Fibroblast of skin of left biceps (primary cell): ENCODE measurements around the gene ETS1.

Experiments used
- DNase-seq, 2 experiments: peaks; one replicate each; pipeline ENCODE4 v3.0.0-alpha.2; 2013; ENCODE audit warnings: low read depth in 2 of 2

ETS1 gene

DNA sequence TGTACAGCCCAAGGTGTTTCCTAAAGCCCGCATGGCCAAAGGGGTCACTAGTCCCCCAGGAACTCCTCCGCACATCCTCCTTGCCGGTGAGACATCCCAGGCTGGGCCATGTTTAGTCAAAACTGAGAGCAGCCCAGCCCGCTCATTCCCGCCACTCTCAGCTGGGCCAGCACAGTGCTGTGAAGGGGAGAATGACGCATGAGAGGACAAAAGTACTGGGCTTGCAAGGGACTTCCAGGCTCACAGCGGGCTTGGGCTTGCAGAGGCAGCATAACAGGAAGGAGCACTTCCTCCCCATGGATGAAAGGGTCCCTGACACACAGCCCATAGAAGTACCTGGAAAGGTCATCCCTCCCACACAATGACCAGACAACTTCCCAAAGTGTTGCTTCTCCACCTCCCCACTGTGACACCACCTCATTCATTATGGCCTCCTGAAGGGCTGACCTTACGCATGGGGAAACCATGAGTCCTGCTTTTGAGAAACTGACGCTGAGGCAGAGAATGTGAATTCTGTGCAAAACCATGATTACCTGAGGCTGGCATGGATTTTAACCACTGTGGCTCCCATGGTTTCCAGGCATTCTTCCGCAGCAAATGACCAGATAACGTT lies 19.1 kb downstream of the ETS1 start:
- DNase-seq: no peak

DNA sequence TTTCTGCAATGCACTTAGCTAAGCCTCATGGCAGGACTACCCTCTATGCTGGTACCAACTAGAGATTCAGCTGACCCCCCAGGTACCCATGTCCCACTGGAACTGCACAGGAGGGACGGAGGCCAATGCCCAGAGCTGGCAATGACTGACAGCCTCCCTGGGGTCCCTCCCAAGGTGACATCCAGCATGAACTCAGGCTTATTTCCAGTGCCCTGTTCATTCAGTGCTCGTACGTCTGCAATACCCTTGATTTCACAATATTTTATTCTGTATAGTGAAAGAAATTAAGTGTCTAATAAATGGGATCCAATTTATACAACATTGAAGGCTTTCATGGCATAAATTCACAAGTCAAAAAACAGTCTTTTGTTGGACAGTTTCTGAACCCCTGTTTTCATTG lies 20.2 kb downstream of the ETS1 start:
- no peak for DNase-seq

DNA sequence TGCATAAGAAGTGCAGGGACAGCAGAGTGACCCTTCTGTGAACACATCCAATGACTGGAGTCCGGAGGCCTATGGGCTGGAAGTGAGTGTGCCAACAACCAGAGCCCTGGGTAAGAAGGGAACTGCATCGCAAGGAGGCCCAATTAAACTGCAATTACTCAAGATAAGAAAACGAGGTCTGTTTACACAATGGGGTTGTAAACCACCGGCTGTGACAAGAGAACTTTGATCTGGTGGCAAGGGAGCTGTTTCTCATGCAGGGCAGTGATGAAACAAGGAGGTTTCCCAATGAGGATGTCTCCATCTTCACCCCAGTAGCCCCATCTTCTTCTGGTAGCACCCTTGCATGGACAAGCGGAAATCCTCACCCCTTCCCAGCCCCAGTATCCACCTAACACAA lies 21.5 kb downstream of the ETS1 start:
- no peak for DNase-seq

DNA sequence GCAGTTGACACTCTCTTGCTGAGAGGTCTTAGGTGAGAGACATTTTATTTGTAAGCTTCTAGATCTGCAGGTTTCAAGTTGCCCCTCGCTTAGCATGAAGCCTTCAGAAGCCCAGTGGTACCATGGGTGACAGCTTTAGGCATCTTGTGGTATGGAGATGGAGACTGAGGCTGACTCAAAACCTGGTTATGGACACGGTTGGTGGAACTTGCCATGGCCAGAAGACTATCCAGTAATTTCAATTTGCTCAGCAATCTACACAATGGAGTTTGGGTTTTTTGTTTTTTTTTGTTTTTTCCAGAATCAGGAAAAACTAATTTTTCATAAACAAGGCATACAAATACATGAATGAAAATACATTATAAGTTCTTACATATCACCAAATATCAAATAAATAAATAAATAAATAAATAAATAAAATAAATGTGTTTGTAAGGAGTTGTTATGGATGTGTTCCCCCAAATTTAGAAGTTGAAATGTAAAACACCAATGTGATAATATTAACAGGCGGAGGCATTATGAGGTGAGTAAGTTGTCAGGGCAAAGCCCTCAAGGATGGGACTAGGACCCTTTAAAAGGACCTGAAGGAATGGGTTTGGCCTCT lies 22.6 kb downstream of the ETS1 start:
- DNase-seq: no peak

DNA sequence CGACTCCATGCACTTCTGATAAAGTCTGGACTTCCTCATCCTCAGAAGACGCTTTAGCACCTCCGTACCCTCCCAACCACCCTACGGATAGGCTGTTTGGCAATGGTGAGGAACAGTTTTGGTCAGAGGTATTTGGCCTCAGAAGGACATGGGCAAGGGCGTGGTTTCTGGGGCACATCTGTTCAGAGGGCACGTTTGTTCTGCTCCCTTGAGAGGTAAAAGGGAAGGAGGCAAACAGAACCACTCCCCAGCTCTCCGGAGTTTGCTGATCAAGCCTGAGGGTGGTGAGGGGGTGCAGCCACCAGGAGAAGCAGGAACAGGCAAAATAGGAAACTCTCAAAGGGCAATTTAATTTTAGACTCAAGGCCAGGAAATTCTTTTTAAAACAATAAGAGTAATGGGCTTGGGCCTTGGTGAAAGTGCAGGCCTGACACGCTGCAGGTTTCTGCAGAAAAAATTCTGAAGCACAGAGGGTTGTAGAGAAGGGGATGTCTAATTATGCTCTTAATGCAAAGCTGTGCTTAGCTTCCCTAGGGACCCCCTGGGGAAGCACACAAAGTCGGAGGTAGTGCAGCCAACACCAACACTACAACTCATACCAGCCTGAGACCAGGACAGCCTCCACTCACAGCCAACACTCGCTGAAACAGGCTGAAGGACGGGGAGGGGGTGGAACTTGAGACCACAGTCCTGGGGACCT lies 23.3 kb downstream of the ETS1 start:
- no peak for DNase-seq

DNA sequence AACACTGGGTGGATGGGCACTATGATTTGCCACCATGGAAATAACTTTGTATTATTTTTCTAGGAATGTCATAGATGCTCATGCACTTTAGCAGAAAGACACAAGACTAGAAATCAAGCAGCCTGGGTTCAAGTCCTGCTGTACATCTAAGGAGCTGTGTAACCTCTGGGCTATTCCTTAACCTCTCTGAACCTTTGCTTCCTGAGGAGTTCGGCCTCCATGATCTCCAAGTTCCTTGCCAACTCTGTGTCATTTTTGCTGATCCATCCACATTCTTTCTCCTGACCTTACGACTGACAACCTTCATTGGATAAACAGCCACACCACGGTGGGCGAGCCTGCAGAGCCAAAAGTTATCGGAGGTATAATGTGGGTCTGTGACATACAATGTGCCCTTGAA lies 24.1 kb downstream of the ETS1 start:
- no peak for DNase-seq

DNA sequence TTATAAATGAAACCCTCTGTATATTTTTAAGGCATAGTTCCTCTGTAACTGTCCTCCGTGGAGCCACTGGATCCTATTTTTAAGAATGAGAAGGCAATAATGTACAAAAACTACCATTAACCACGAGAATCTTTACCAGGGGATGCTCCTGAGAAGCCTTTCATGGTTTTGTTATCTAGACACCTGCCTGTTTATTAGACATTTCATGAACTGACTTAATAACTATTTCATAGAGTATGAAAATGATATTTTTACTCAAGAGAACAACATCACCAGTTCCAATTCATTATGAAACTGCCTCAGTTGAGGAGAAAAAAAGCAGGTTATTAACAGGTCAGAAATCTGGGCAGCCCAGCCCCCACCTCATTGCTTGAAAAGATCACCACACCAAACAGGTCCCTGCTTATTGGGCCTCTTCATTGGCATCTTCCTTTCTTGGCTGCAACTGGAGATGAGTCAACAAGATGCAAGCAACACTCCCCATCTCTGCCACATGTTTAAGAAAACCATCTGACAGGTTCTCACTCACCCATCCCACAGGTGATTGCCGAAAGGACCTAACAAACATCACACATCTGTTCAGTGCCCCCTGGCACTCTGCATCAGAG lies 27.8 kb downstream of the ETS1 start:
- no peak for DNase-seq

DNA sequence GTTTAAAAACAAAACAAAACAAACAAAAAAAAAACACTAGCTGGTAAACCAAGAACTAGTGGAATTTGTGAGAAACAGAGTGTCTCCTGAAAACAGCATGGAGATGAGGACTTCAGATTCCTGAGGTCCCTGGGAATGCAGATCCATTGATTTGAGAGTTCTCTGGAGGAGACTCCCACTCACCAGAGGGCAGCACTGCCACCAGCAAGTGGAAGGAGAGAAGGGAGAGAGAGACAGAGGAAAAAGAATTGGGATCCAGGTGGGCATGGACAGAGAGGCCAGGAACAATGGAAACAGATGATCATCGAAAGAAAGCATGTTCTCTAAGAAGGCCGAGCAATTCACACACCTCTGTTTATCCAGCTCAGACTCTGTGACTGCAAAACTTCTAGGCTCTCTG lies 31.8 kb downstream of the ETS1 start:
- no peak for DNase-seq

DNA sequence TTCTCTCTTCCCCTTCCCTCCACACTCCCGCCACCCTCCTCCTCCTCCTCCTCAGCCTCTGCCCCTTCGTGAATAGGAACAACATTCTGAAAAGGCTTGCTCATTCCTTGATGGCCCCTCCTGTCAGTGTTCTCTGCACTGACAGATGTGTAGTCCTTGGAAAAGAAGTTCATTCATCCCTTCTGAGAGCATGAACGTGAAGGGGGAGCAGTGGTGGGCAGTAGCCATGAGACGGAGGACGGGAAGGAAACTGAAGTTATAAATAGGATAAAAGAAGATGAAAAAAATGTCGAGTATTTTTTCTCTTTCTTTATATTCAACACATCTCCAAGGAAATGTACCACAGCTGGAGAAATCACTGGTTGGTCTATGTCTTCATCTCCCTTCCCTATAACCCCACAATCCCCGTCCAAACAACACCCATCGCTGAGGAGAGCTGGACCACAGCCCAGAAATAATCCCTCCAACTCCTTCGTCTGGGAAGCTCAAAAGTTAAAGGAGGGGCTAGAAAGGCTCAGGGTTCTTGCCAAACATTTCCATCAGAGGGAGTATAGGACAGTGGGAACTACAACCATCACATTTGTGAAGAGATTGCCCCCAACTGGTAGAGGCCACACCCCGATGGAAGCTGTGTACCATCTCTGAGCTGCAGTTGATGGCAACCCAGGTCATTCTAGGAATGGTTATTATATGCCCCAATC lies 33.5 kb downstream of the ETS1 start:
- peak; percentile 66 to 68 for DNase-seq

DNA sequence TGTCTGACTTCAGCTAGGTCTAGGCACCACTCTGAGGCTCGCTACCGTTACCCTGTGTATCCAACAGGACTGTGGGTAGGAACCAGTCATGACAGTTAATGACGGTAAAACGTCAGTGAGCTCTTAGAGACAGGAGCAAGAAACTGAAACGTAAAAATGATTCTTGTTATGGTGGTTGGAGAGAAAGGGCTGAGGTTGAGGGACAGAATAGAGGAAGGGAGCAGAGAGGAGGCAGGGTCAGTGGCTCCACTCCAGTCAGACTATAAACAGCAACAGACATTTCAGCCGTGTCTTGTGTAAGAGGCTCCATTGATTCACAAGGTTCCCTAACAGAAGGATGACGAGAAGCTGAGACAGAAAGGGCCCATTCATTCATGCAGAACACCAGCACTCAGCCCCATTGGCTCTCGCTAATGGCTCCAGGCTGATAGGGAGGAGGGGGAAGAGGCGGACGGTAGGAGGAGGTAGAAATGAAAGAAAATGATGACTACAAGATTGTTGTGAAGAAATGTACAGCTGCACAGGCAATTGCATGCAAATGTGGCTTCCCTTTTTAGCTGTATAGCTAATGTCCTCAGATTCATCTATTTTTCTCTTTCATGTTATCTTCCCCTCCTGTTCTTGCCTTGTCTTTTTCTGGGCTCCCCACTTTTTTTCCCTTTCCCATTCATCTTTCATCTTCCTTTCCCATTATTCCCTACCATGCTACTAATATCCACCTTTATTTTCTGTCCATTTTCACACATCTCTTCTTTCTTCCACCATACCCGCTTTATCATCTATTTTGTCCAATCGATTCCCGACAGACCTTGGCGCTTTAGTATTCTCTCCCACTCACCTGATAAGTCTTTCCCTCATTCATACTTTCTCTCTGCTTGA lies 34.3 kb downstream of the ETS1 start:
- no peak for DNase-seq

DNA sequence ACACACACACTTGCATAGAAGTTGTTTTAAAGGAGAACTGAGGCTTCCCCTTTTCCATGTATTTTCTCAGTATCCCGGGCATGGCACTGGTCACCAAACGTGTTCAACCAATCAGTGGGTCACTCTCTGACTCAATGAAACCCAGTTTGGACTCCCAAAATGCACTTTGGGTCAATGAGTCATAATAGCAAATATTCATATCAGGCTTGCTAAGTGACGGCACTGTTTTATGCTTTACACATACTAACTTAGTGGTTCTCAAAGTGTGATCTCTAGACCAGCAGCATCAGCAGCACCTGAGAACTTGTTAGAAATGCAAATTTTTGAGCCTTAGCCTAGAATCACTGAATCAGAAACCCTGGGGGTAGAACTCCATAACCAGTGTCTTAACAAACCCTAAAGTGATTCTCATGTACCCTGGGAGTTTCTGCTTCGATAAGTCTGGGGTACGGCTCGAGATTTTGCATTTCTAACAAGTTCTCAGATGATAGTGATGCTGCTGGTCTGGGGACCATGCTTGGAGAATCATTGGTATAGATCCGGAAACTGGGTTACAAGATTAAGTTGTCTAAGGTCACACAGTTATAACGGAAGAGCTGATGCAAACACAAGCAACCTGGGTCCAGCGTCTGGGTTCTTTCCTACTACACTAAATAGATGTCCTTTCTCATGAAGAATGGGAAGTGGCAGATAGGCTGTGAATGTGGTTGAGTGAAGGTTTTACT lies 35.6 kb downstream of the ETS1 start:
- DNase-seq: no peak

DNA sequence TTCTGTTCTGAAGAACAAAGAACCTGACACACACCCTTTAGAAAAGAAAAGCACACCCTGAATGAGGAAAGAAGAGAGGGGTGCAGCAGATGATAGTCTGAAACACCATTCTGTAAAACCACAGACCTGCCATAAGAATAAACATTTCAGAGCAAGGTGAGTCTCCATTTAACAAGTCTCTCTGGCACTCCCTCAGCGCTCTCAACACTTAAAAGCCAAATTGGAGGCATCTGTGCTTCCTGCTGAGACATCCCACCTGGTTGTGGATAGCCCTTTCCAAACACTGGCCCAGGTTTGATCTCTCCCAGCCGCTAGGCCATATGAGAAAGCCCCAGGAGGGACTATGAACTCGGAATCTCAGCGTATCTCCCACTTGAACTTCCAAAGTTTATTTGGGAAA lies 36.3 kb downstream of the ETS1 start:
- no peak for DNase-seq

DNA sequence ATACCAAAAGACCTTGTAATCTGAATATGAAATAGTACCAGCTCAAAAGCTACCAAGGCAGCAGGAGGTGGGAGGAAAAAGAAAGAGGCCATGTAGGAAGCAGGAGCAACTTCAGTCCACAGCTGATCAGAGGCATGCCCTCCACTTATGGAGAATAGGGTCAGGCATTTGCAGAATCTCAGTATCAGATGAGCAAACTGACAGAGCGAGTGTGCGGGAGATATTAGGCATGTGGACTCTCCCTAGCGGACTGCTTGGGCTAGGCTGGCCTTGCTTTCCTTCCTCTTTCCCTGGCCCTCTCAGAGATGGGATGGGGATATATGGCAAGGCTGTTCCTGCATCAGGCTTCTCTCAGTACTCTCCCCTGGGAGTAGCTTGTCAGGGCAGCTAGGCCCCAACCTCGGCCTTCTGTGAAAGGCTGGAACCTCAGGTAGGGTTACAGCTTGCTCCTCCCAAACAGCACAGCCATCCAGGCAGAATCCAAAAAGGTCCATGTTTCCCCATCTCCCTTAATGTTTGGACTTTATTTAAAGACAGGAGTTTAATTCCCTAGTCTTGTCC lies 37.0 kb downstream of the ETS1 start:
- no peak for DNase-seq

DNA sequence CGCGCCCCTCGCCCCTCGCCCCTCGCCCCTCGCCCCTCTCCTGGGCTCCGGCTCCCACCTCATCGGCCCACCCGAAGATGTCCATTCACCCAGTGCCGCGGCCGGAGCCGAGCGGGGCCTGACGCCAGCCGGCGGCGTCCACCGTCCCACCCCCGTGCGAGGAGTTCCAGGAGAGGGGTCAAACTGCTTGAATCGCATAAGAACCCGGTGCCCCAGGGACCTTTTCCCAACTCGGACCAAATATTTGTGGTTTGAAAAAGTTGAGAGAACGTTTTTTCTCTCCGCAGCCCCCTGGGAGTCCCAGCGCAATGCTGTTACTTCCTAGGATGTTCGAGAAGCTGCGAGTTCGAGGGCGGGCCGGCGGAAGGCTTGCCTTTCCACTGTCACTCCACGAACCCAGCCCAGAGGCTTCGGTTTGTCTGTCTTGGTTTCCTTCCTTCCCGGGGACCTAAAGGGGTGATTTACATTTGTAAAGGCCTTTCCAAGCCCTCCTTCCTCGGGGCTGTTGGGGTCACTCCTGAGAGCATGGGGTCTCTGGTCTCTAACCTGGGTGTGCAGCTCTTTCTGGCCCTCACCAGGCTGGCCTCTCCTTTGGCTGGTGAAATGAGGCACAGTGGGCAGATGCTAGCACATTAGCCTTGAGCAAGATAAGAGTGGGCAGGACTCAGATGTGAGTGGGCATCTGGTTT lies 38.0 kb downstream of the ETS1 start:
- DNase-seq: no peak

DNA sequence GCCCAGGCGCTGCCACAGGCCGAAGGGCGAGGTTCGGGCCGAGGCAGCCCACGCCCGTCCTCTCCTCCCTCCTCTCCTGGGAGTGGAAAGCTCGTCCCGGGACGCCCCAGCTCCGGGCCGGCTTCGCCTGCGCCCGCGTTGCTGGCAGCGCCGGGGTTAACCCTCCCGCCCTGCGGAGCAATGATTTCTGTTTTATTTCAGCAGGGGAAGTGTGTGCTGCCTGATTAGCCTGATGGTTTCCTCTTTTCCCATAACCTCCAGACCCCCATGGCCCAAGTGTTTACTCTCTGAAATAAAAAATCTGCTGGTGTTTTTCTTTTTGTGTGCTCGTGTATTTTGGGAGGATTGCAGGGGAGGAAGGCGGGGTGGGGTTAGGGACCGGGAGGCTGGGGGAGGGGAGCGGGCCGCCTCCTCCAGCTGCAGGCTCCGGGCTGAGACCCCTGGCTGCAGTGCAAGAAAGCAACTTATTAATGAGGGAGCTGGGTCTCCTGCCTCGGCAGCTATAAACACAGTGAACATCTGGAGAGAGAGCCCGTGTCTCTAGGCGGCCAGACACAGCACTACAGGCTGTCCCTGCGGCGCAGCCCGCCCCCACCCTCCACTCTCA lies 38.6 kb downstream of the ETS1 start:
- DNase-seq: no peak

DNA sequence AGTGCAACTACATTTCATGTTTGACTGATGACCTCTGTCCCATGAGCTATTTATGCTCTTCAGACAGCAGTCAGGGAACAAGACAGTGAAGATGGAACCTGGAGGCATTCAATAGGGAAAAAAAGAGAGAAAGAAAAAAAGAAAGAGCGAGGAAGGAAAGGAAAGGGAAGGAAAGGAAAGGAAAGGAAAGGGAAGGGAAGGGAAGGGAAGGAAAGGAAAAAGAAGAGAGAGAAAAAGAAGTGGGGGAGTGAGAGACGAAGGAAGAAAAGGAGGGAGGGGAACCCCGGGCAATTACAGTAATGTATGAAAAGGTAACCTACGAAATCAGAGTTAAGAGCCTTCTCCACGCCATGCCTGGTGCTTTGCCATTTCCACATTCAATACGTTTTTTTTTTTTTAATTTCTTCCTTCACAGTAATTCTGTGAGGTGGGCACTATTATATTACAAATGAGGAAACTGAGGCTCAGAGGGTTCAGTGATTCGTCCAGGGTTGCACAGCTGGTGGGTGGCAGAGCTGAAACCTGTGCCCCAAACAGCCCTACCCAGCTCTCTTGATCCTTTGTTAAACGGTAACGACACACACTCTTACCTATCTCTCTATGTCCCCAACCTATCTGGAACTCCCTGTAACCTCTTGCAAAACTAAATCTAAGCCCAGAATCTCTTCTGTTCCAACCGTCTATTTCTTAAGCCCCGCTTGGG lies 39.3 kb downstream of the ETS1 start:
- DNase-seq: no peak

DNA sequence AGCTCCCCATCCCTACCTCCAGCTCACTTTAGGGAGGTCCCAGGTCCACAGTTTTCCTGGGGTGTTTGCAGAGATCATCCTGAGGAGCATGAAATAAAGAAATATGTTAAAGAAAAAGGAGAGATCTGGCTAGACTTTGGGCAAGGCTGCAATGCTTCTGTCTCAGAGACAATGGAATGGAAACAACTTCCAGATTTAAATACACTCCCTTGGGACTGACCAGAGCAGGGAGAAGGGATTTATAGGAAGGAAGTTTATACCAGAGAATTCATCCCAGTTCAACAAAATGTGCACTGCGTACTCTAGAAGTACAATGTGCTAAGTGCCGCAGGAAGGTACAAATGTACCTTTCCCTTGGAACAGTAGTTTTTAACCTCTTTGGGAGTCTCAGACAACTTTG lies 40.4 kb downstream of the ETS1 start:
- DNase-seq: no peak

DNA sequence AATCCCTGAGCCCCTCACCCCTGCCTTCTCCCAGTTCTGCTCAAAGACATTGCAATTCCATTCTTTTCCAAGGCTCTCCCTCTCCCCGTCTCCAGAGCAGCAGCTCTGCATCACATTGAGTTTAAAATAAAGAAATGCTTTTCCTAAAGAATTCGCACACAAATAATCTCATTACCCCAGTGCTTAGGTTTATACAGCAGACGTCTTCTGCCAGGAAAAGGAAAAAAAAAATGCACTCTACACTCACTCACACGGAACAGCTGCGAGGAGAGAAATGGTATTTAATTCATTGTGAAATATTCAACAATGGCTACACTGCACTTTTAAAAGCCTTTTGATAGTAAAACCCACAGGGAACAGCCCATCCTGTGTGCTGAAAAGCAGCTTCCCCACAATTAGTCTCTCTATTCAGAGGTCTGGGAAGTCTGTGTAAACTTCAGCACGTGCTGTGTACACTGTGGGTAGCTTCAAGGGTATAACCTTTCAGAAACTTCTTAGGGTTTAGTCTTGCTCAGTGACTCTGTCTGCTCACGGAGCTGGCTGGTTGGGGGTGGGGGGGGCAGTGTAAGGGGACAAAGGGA lies 42.8 kb downstream of the ETS1 start:
- DNase-seq: no peak
